ENCODE data around the gene ALAS1.

Gene ALAS1

GRCh38 chr3:52237657-52238172 lies 39.8 kb downstream of the ALAS1 start:
- DNase-seq = no peak

GRCh38 chr3:52238193-52238760 lies 40.3 kb downstream of the ALAS1 start:
- DNase-seq = no peak

- DNase-seq = peak; percentile 86
Measured at GRCh38 chr3:52238761-52239701, 41.1 kb downstream of the ALAS1 start, which contains the start of gene TWF2. TWF2 (minus strand) TSS chr3:52239158; CDS start chr3:52239016, 142 bp downstream.

GRCh38 chr3:52240059-52240885 lies 42.3 kb downstream of the ALAS1 start:
- peak; percentile 68 for DNase-seq

- DNase-seq = peak; percentile 38
Measured at GRCh38 chr3:52240886-52241370, 43.0 kb downstream of the ALAS1 start.

GRCh38 chr3:52242039-52242438 lies 44.1 kb downstream of the ALAS1 start:
- no peak for DNase-seq

- DNase-seq = peak; percentile 39
Measured at GRCh38 chr3:52243791-52244628, 46.0 kb downstream of the ALAS1 start.

- peak; percentile 78 for DNase-seq
Measured at GRCh38 chr3:52245322-52246263, 47.6 kb downstream of the ALAS1 start, which contains the start of gene PPM1M. PPM1M (plus strand) TSS chr3:52245759; CDS start chr3:52245825, 66 bp downstream.

- DNase-seq = no peak
Measured at GRCh38 chr3:52246264-52246620, 48.3 kb downstream of the ALAS1 start.

GRCh38 chr3:52246728-52247408 lies 48.9 kb downstream of the ALAS1 start:
- no peak for DNase-seq

- DNase-seq = no peak
Measured at GRCh38 chr3:52247409-52248164, 49.6 kb downstream of the ALAS1 start.

- DNase-seq = no peak
Measured at GRCh38 chr3:52248165-52248541, 50.2 kb downstream of the ALAS1 start.

- DNase-seq = no peak
Measured at GRCh38 chr3:52248816-52249547, 51.0 kb downstream of the ALAS1 start.

- no peak for DNase-seq
Measured at GRCh38 chr3:52249683-52250082, 51.7 kb downstream of the ALAS1 start.

GRCh38 chr3:52250122-52250521 lies 52.2 kb downstream of the ALAS1 start:
- DNase-seq = no peak

GRCh38 chr3:52253314-52254304 lies 55.6 kb downstream of the ALAS1 start:
- DNase-seq = peak; percentile 88

- DNase-seq = no peak
Measured at GRCh38 chr3:52254608-52255007, 56.6 kb downstream of the ALAS1 start.

Data from CD4-positive, alpha-beta T cell treated with Interleukin-10 for 1 hour (primary cell).